ENCODE results near the gene CHST11.

The CHST11 gene

DNA sequence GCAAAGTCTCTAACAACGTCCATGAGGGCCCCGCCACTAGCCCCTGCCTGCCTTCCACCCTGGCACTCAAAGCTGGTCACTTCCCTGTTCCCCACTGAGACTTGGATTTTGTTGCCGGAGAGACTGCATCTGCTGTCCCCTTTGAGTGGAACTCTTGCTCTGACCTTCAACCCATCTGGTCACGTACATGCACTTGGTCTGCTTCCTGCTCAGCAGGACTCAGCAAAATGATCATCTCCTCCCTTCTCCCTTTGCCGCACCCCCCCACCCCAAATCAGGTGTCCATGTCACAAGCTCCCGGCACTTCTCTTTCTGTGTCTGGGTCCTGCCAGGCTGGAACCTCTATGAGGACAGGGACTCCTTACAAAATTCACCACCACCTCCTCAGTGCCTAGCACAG lies 180.9 kb downstream of the CHST11 start:
- TF ChIP-seq, protein P1, sequence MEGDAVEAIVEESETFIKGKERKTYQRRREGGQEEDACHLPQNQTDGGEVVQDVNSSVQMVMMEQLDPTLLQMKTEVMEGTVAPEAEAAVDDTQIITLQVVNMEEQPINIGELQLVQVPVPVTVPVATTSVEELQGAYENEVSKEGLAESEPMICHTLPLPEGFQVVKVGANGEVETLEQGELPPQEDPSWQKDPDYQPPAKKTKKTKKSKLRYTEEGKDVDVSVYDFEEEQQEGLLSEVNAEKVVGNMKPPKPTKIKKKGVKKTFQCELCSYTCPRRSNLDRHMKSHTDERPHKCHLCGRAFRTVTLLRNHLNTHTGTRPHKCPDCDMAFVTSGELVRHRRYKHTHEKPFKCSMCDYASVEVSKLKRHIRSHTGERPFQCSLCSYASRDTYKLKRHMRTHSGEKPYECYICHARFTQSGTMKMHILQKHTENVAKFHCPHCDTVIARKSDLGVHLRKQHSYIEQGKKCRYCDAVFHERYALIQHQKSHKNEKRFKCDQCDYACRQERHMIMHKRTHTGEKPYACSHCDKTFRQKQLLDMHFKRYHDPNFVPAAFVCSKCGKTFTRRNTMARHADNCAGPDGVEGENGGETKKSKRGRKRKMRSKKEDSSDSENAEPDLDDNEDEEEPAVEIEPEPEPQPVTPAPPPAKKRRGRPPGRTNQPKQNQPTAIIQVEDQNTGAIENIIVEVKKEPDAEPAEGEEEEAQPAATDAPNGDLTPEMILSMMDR (IDR thresholded peaks at IDR 0.05; ENCODE audit: control insufficient read depth, extremely low read depth, insufficient read depth) = no peak
- H3K4me3 ChIP-seq (ENCODE audit: low read depth, low read length) = no peak overlapping the region
- DNase-seq (ENCODE audit: low read depth) = no peak

DNA sequence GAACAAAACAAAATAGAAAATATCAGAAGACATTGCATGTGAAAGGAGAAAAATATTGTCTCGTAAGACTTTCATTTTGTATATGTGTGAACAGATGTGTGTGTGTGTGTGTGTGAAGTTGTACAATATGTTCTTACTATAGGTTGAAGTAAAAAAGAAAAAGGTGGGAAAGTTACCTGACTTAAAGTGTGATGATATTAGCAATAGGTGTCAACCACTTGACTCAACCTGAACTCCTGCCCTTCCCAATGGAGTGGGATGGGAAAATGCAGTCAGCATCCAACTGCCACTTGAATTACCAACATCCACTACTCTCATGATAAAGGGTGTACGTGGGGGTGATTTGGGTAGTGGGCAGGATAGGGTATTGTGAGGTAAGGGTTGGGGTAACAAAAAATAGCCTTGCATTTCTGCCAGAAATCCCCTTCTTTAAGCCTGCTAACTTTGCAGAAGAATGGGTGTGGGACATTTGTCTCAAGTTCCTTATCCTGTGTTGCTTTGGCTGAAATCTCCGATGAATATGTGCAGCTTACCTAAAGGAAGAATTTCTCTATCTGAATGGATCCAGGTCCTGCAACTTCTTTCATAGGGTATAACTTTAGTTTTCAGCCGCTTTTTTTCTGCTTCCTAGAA lies 181.6 kb downstream of the CHST11 start:
- TF ChIP-seq, protein P1 (IDR thresholded peaks at IDR 0.05; ENCODE audit: control insufficient read depth, extremely low read depth, insufficient read depth) = no peak
- no peak for DNase-seq (ENCODE audit: low read depth)
- H3K4me3 ChIP-seq (ENCODE audit: low read depth, low read length) = no peak overlapping the region

DNA sequence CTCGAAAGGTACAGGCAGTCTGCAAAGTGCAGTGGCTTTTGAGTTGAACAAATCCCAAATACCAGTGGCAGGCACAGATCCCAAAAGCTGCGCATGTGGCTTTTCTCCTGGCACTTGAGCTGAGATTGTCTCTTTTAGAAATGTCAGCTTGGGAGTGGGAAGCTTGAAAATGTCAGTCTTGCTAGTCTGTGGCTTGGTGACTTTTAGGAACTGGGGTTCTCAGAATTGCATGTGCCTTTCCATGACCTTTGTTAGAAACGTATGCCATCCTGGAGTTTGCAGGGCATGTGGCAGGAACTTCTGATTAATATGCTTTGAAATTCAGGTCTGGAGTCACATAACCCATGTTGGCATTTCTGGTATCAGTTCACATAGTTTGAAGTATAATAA lies 182.1 kb downstream of the CHST11 start:
- TF ChIP-seq, protein P1 (IDR thresholded peaks at IDR 0.05; ENCODE audit: control insufficient read depth, extremely low read depth, insufficient read depth) = no peak
- no peak overlapping the region for H3K4me3 ChIP-seq (ENCODE audit: low read depth, low read length)
- no peak for DNase-seq (ENCODE audit: low read depth)

DNA sequence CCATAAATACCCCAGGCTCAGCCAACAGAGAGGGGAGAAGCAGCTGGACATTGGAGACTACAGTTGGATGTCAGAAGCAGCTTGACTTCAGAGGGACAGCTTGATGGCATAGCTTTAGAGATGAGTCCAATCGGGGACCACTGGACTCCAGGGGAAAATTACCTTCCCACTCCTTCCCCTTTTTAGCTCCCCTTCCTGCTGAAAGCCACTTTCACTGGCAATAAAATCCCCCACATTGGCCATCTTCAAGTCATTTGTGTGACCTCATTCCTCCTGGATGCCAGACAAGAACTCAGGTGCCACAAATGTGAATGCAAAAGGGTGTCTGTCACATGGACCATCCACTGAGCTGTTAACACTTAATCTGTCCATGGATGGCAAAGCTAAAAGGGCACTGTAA lies 184.2 kb downstream of the CHST11 start:
- DNase-seq (ENCODE audit: low read depth) = no peak
- TF ChIP-seq, protein P1 (IDR thresholded peaks at IDR 0.05; ENCODE audit: control insufficient read depth, extremely low read depth, insufficient read depth) = no peak
- H3K4me3 ChIP-seq (ENCODE audit: low read depth, low read length) = no peak overlapping the region

DNA sequence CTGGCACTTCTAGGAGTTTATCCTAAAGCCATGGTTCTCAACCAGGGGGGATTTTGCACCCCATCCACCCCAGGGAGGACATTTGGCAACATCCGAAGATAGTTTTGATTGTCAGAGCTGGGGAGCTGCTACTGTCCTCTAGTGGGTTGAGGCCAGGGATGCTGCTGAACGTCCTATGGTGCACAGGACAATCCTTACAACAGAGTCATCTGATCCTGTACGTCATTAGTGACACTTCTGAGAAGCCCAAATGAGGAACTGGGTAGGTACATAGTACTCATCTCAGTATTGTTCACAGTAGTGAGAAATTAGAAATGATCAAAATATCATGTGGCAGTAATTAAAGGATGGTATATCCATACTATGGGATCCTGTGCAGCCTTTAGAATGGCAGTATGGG lies 185.1 kb downstream of the CHST11 start:
- DNase-seq (ENCODE audit: low read depth) = no peak
- TF ChIP-seq, protein P1 (IDR thresholded peaks at IDR 0.05; ENCODE audit: control insufficient read depth, extremely low read depth, insufficient read depth) = no peak

DNA sequence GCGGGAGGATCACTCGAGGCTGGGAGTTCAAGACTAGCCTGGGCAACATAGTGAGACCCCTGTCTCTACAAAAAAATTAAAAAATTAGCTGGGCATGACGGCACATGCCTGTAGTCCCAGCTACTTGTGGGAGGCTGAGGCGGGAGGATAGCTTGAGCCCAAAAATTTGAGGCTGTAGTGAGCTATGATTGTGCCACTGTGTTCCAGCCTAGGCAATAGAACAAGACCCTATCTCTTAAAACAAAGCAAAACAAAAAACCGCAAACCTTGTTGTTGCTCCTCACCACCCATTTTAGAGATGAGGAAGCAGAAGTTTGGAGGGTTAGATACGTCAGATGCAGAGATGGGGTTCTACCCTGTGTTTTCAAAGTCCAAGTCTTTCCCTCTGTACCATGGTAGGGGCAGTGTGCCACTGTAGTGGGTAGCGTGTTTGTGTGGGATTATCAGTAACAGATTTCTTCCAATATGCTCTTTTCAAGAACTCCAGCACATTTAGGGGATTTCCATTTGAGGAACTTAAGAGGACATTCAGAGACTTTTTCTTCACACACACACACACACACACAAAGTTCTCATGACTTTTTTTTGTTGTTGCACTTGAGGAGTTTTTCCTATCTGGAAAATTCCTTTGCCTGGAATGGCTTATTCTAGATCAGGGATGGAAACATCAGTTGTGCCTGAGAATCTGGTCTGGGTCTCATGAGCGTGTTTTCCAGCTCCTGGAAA lies 186.5 kb downstream of the CHST11 start:
- no peak overlapping the region for H3K4me3 ChIP-seq (ENCODE audit: low read depth, low read length)
- no peak for DNase-seq (ENCODE audit: low read depth)
- TF ChIP-seq, protein P1 (IDR thresholded peaks at IDR 0.05; ENCODE audit: control insufficient read depth, extremely low read depth, insufficient read depth) = no peak

More for the DNA sequence above, 185.1 kb downstream of the CHST11 start:
- H3K4me3 ChIP-seq (ENCODE audit: low read depth, low read length) = no peak overlapping the region
